GM12864 (cell line): ENCODE results near the gene SLC7A5.
"Not testable (repeated sequence)": the region's sequence is repeated elsewhere in the genome, so short reads cannot be mapped to it uniquely, and the experiment has no call there.

Source experiments
- DNase-seq: peaks from one replicate; pipeline ENCODE4 v3.0.0-alpha.2; 2011; ENCODE audit warnings: low read depth
- H3K4me3 ChIP-seq: 2 replicates; pipeline ENCODE4 v1.5.1; 2011; ENCODE audit warnings: mild to moderate bottlenecking, low read depth, low read length, control low read depth
- TF ChIP-seq, protein P1 (sequence below): IDR thresholded peaks from 2 replicates; pipeline ENCODE4 v1.5.1; 2011; ENCODE audit warnings: low read depth, mild to moderate bottlenecking, moderate library complexity, low read length, control low read depth, inconsistent platforms; ENCODE audit errors: missing control alignments

The SLC7A5 gene

DNA sequence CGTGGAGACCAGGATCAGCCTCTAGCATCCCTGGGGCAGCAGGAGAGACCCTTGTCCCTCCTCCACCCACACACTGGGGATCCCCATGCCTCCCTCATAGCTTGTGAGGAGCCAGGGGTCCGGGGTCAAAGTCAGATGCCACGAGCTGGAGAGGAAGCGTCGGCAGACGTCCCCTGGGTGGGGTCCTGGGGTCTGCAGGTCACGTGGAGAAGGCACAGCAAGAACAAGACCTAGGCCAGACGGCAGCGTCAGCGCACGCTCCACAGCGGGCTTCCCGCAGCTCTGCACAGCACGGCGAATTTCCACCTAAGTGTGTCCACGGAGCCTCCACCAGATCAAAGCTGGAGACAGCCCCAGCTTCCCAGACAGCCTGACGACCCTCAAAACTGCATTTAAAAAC lies 49.3 kb downstream of the SLC7A5 start:
- TF ChIP-seq, protein P1, sequence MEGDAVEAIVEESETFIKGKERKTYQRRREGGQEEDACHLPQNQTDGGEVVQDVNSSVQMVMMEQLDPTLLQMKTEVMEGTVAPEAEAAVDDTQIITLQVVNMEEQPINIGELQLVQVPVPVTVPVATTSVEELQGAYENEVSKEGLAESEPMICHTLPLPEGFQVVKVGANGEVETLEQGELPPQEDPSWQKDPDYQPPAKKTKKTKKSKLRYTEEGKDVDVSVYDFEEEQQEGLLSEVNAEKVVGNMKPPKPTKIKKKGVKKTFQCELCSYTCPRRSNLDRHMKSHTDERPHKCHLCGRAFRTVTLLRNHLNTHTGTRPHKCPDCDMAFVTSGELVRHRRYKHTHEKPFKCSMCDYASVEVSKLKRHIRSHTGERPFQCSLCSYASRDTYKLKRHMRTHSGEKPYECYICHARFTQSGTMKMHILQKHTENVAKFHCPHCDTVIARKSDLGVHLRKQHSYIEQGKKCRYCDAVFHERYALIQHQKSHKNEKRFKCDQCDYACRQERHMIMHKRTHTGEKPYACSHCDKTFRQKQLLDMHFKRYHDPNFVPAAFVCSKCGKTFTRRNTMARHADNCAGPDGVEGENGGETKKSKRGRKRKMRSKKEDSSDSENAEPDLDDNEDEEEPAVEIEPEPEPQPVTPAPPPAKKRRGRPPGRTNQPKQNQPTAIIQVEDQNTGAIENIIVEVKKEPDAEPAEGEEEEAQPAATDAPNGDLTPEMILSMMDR = no peak
- no peak for DNase-seq
- H3K4me3 ChIP-seq = no peak overlapping the region

DNA sequence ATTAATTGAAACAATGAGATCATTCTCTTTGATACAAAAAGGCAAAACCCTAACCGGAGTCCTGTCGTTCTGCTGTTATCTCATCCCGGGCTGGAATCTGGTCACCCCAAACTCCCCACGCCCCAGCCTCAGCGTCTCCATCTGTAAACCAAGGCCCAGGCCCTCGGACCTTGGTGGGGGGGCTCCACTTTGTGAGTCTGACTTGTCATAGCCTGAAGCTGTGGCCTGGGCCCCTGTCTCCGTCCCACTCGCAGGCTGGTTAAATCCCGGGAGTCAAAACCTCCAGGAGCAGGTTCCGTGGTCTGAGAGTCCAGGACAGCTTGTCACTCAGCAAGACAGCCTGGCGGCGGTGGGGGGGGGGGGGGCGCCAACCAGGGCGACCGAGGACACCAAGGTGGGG lies 50.0 kb downstream of the SLC7A5 start:
- DNase-seq = no peak
- TF ChIP-seq, protein P1 = no peak

DNA sequence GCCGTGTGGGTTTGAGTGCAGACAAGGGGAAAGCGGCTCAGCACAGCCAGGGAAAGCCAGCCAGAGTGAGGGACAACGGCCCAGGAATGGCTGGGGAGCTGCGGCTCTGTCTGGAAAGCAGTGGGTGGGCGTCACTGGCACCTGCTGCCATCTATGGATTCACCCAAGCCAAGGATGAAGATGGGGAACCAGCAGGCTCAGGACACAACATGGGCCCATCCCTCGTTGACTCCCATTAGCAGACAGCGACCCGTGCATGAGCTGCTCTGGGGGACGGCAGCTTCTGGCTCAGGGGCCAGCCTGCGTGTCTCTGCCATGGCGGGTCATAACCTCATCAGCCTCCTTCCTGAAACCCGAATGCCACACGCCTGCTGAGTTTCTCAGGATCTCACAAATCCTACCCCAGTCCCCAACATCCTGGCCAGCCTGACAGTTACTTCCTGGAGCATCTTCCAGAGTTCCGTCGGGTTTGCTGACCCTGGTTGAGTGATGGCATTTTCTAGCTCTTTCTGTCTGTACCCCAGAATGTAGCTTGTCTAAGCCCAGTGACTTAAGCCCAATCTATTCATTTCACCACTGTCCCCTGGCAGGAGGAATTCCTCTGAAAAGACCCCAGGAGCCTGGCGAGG lies 50.7 kb downstream of the SLC7A5 start:
- no peak overlapping the region for H3K4me3 ChIP-seq
- TF ChIP-seq, protein P1 = no peak
- no peak for DNase-seq

More for the DNA sequence above, 50.0 kb downstream of the SLC7A5 start:
- no peak overlapping the region for H3K4me3 ChIP-seq

DNA sequence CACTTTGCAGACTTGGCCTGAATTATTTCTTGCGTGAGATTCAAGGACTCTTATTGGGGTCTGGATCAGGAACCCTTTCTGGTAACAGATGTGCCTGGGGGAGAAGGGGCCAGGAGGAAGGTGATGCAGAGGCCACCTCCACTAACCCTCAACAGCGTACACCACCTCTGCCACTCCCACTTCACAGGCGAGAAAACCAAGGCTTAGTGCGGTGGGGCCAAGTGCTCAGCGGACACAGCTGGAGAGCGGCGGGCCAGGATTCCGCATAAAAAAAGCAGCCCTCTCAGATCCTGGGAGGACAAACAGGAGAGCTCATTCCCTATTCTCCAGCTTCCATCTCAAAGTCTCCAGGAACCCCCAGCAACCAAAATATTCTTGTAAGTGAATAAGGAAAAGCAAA lies 51.4 kb downstream of the SLC7A5 start:
- DNase-seq = no peak
- TF ChIP-seq, protein P1 = no peak
- no peak overlapping the region for H3K4me3 ChIP-seq

DNA sequence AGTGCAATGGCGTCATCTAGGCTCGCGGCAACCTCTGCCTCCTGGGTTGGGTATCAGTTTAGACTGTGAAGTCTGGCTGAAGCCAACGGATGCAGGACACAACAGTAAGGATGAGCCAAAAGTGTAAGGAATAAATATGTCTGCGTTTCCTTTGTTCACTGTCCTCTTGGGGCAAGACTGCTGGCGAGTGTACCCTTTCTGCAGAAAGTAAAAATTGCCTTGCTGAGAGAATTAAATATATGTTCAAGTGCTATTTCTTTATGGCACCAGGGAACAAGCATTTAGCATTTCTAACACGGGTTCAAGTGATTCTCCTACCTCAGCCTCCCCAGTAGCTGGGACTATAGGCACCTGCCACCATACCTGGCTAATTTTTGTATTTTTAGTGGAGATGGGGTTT lies 51.9 kb downstream of the SLC7A5 start:
- H3K4me3 ChIP-seq, DNase-seq: not testable (repeated sequence)

DNA sequence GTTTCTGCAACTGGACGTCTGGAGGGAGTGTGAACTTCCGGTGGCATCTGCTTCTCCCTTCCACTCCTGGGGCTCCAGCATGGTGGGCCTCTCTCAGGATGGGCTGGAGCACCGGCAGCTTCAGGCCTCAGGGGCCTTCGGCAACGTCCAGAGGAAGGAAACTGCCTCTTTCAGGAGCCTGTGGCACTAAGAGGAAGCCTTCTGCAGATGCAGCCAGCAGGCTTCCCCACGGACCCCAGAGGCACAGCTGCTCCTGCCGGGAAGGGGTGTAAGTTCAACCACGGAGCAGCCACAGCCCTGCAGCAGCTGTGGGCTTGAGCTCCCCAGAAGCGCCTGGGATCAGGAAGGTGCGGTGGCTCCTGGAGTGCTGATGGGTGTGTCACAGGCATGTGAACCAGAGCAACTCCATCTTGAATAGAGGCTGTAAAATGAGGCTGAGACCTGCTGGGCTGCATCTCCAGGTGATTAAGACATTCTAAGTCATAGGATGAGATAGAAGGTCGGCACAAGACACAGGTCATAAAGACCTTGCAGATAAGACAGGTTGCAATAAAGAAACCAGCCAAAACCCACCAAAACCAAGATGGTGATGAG lies 52.7 kb downstream of the SLC7A5 start:
- no peak for DNase-seq
- TF ChIP-seq, protein P1 = no peak

DNA sequence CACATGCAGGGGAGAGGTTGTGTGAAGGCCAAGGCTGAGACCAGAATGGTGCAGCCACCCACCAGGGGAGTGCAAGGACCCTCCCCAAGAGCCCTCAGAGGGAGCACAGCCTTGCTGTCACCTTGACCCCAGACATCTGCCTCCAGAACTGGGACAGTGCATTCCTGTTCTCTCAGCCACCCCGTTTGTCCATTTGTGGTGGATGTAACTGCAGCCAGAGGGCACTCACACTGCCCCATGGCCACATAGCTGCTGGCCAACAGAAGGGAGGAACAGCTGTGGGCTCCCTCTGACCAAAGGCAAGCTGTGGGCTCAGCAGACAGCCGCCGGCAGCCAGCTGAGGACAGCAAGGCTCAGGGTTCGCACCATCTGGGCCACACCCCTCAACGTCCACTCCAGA lies 53.7 kb downstream of the SLC7A5 start:
- H3K4me3 ChIP-seq = no peak overlapping the region
- TF ChIP-seq, protein P1 = no peak
- no peak for DNase-seq

More for the DNA sequence above, 52.7 kb downstream of the SLC7A5 start:
- H3K4me3 ChIP-seq = no peak overlapping the region
